SK-N-SH (cell line): ENCODE results near the gene MYOG. TPM values are rescaled to one million over a fixed set of nuclear protein-coding genes. Genes with fewer than 3 reads are reported as not detected.

ENCODE experiments used
- CTCF ChIA-PET: fragments of 300-600, 350-600 bp; formaldehyde crosslinking; extraction: SDS; loops from one replicate; lab custom pipeline; 2021; lab: Yijun Ruan, JAX
- POLR2A ChIA-PET: fragments of 350-600 bp; sonication (Branson Sonifier 250); formaldehyde crosslinking; extraction: SDS; loops from one replicate; lab custom pipeline; 2020; ENCODE audit warnings: antibody characterized with exemption, inconsistent platforms; lab: Yijun Ruan, JAX
- DNase-seq: peaks from one replicate; pipeline ENCODE4 v3.0.0; 2012
- H2AFZ ChIP-seq: fragments of 200-600 bp; sonication (generic); 2 replicates; pipeline ENCODE4 v1.8.1; 2016; ENCODE audit warnings: antibody characterized with exemption, mild to moderate bottlenecking, low read depth
- H3F3A ChIP-seq: fragments of 200-600 bp; sonication (generic); replicated peaks from 2 replicates; pipeline ENCODE3; 2016; ENCODE audit warnings: antibody characterized with exemption, mild to moderate bottlenecking; ENCODE audit not compliant: insufficient read depth
- H3K27ac ChIP-seq, 2 experiments: fragments of 200-500 bp in 1 of 2; fragments of 200-600 bp in 1 of 2; sonication (Bioruptor generic) in 1 of 2; sonication (generic), shearing (Covaris generic) in 1 of 2; 2 replicates each; pipeline versions ENCODE4 v1.5.1 to v1.6.1; 2014 to 2016; ENCODE audit warnings: low read depth in 2 of 2, inconsistent platforms in 1 of 2, low read length in 1 of 2, mild to moderate bottlenecking in 1 of 2, mixed read lengths in 1 of 2
- H3K27me3 ChIP-seq: fragments of 200-600 bp; sonication (generic), shearing (Covaris generic); 2 replicates; pipeline ENCODE4 v1.6.1; 2016; ENCODE audit warnings: mixed run types; ENCODE audit not compliant: insufficient read depth
- H3K36me3 ChIP-seq, 2 experiments: fragments of 200-500 bp in 1 of 2; fragments of 200-600 bp in 1 of 2; sonication (Bioruptor generic) in 1 of 2; sonication (generic) in 1 of 2; replicated peaks in 1 of 2; 2 replicates each; pipeline versions ENCODE3 to v1.5.1; 2014 to 2016; ENCODE audit warnings: low read length in 1 of 2, mild to moderate bottlenecking in 1 of 2; ENCODE audit not compliant: insufficient read depth in 2 of 2, control insufficient read depth in 1 of 2
- H3K4me1 ChIP-seq, 2 experiments: fragments of 200-500 bp in 1 of 2; fragments of 200-600 bp in 1 of 2; sonication (Bioruptor generic) in 1 of 2; sonication (generic), shearing (Covaris generic) in 1 of 2; 2 replicates each; pipeline versions ENCODE4 v1.5.1 to v1.6.1; 2014 to 2016; ENCODE audit warnings: low read depth in 1 of 2, low read length in 1 of 2, mixed run types in 1 of 2; ENCODE audit not compliant: insufficient read depth in 2 of 2, control insufficient read depth in 1 of 2
- H3K4me2 ChIP-seq: fragments of 200-600 bp; sonication (generic), shearing (Covaris generic); 2 replicates; pipeline ENCODE4 v1.6.1; 2017; ENCODE audit warnings: mixed run types
- H3K4me3 ChIP-seq, 2 experiments: fragments of 200-500 bp in 1 of 2; fragments of 200-600 bp in 1 of 2; sonication (Bioruptor generic) in 1 of 2; sonication (generic), shearing (Covaris generic) in 1 of 2; 2 replicates each; pipeline versions ENCODE4 v1.5.1 to v1.8.1; 2014 to 2016; ENCODE audit warnings: low read depth in 2 of 2, inconsistent platforms in 1 of 2, low read length in 1 of 2, mild to moderate bottlenecking in 1 of 2, mixed read lengths in 1 of 2, moderate library complexity in 1 of 2
- H3K79me2 ChIP-seq: fragments of 200-600 bp; sonication (generic); 2 replicates; pipeline ENCODE4 v1.8.1; 2017; ENCODE audit warnings: mild to moderate bottlenecking; ENCODE audit not compliant: insufficient read depth
- H3K9ac ChIP-seq: fragments of 200-600 bp; sonication (generic); 2 replicates; pipeline ENCODE4 v1.6.1; 2017; ENCODE audit warnings: mixed run types
- H3K9me2 ChIP-seq: fragments of 200-600 bp; sonication (generic); 2 replicates; pipeline ENCODE4 v1.6.1; 2017; ENCODE audit warnings: mixed run types
- H3K9me3 ChIP-seq: fragments of 200-600 bp; sonication (generic); 2 replicates; pipeline ENCODE4 v1.6.1; 2017; ENCODE audit warnings: mixed run types, mild to moderate bottlenecking, moderate library complexity
- H4K20me1 ChIP-seq: fragments of 200-600 bp; sonication (generic); 2 replicates; pipeline ENCODE4 v1.6.1; 2017; ENCODE audit warnings: mild to moderate bottlenecking, mixed run types; ENCODE audit not compliant: insufficient read depth
- CHD2 ChIP-seq: fragments of 150-350 bp; IDR thresholded peaks from 2 replicates; pipeline ENCODE4 v1.6.1; 2018; ENCODE audit warnings: low read length; ENCODE audit not compliant: partially characterized antibody
- EZH2phosphoT487 ChIP-seq: fragments of 200-600 bp; sonication (generic); IDR thresholded peaks from 2 replicates; pipeline ENCODE4 v1.6.1; 2017; ENCODE audit warnings: low read depth, mixed run types, mild to moderate bottlenecking, antibody characterized with exemption, moderate library complexity, borderline replicate concordance
- GABPA ChIP-seq: IDR thresholded peaks from 2 replicates; pipeline ENCODE4 v1.4.0; 2012; ENCODE audit warnings: low read depth, mild to moderate bottlenecking
- GATA2 ChIP-seq: sonication (generic); formaldehyde crosslinking; IDR thresholded peaks from 2 replicates; pipeline ENCODE4 v1.5.0; 2020; ENCODE audit warnings: mild to moderate bottlenecking, missing genetic modification reagents
- JUND ChIP-seq: IDR thresholded peaks from 2 replicates; pipeline ENCODE4 v1.4.0; 2012
- NRF1 ChIP-seq: IDR thresholded peaks from 2 replicates; pipeline ENCODE4 v1.6.1; 2012; ENCODE audit warnings: low read depth, mild to moderate bottlenecking, low read length
- RFX5 ChIP-seq: IDR thresholded peaks from 2 replicates; pipeline ENCODE4 v1.6.1; 2012; ENCODE audit warnings: mild to moderate bottlenecking, improper control_type of control experiment, low read length
- RXRA ChIP-seq: IDR thresholded peaks from 2 replicates; pipeline ENCODE4 v1.4.0; 2012; ENCODE audit warnings: low read depth, mild to moderate bottlenecking, borderline replicate concordance
- SMC3 ChIP-seq: IDR thresholded peaks from 2 replicates; pipeline ENCODE4 v1.6.1; 2012; ENCODE audit warnings: low read depth, low read length, improper control_type of control experiment
- TEAD4 ChIP-seq: IDR thresholded peaks from 2 replicates; pipeline ENCODE4 v1.4.0; 2012; ENCODE audit warnings: mild to moderate bottlenecking, borderline replicate concordance; ENCODE audit not compliant: insufficient read depth
- YY1 ChIP-seq: IDR thresholded peaks from 2 replicates; pipeline ENCODE4 v1.4.0; 2012; ENCODE audit warnings: low read depth, mild to moderate bottlenecking
- WGBS: methylation state at CpG from one replicate; pipeline ENCODE4 v1.1.6; 2017; ENCODE audit warnings: low lambda C conversion rate; 5-methylcytosine and 5-hydroxymethylcytosine counted together
- polyA plus RNA-seq, 3 experiments: library from polyadenylated mRNA; depleted of rRNA; stranded (reverse); fragments of >200 nt; gene quantifications; 2 replicates each; pipeline ENCODE4 v1.2.3, GENCODE V29; 2012
- TF ChIP-seq, protein P1 (sequence below): fragments of 200-600 bp; sonication (generic); IDR thresholded peaks from 2 replicates; pipeline ENCODE4 v1.6.1; 2017; ENCODE audit warnings: antibody characterized with exemption, mild to moderate bottlenecking, moderate library complexity
- TF ChIP-seq, protein P2 (sequence below): fragments of 150-350 bp; IDR thresholded peaks from 2 replicates; pipeline ENCODE4 v1.6.1; 2016; ENCODE audit warnings: mild to moderate bottlenecking, low read depth, low read length
- TF ChIP-seq, protein P3 (sequence below): IDR thresholded peaks from 2 replicates; pipeline ENCODE4 v1.4.0; 2012; ENCODE audit warnings: low read depth, borderline replicate concordance
- TF ChIP-seq, protein P4 (sequence below): IDR thresholded peaks from 2 replicates; pipeline ENCODE4 v1.4.0; 2012; ENCODE audit warnings: low read depth, borderline replicate concordance
- TF ChIP-seq, protein P5 (sequence below): IDR thresholded peaks from 2 replicates; pipeline ENCODE4 v1.4.0; 2012; ENCODE audit warnings: low read depth

MYOG gene
- polyA plus RNA-seq, 1 of the 3 experiments (the other 2 are of a cell fraction) = not detected

DNA sequence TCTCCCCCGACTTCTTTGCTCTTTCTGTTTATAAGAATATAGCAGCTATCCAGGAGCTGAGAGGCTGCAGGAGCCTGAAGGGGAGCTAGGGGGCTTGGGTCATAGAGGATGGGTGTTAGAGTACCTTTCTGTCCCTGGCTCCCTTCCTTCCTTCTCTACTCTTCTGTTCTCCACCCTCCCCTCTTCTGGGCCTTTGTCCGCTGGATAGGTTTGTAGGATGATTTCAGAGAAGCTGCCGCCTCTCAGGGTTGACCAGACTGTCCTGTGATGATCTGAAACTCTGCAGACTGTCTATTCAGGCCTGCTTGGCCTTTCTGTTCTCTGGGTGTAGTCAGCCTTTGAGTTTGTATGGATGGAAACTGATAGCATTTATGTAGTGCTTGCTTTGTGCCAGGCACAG, 33.2 kb downstream of the MYOG start:
- Histone ChIP-seq H3K4me3 (no peak overlapping the region), H3K9me2 (no peaks in the 10 kb centered on the region), H3K27me3 (no peaks in the 10 kb centered on the region), H3K4me1 (peaks cover 2 to 23% of the 10 kb centered on the region in 2 experiments; a peak in 2 of 4 replicates), H3K9me3 (no peaks in the 10 kb centered on the region), H3K9ac (no peak overlapping the region), H3K36me3 (no peaks in the 10 kb centered on the region), H3K4me2 (no peak overlapping the region), H3K79me2 (no peaks in the 10 kb centered on the region), H3K27ac (peak overlapping the region in 1 of 2 experiments; percentile 39; a peak in 1 of 4 replicates), H4K20me1 (no peaks in the 10 kb centered on the region), H3F3A (no peaks in the 10 kb centered on the region), H2AFZ (no peak overlapping the region)
- DNase-seq = no peak
- POLR2A ChIA-PET = interaction anchor here (0.8 to 1.1 kb wide), 2 partner anchors 17 to 23 kb away, joined by 3 read pairs; no protein-coding TSS in a partner anchor
- TF ChIP-seq RFX5 (no peak), CHD2 (no peak), GATA2 (no peak), YY1 (no peak), JUND (no peak), RXRA (no peak), EZH2phosphoT487 (no peak), NRF1 (no peak), TEAD4 (no peak), GABPA (no peak), SMC3 (no peak)
- TF ChIP-seq, protein P1, sequence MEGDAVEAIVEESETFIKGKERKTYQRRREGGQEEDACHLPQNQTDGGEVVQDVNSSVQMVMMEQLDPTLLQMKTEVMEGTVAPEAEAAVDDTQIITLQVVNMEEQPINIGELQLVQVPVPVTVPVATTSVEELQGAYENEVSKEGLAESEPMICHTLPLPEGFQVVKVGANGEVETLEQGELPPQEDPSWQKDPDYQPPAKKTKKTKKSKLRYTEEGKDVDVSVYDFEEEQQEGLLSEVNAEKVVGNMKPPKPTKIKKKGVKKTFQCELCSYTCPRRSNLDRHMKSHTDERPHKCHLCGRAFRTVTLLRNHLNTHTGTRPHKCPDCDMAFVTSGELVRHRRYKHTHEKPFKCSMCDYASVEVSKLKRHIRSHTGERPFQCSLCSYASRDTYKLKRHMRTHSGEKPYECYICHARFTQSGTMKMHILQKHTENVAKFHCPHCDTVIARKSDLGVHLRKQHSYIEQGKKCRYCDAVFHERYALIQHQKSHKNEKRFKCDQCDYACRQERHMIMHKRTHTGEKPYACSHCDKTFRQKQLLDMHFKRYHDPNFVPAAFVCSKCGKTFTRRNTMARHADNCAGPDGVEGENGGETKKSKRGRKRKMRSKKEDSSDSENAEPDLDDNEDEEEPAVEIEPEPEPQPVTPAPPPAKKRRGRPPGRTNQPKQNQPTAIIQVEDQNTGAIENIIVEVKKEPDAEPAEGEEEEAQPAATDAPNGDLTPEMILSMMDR = no peak
- TF ChIP-seq, protein P2, sequence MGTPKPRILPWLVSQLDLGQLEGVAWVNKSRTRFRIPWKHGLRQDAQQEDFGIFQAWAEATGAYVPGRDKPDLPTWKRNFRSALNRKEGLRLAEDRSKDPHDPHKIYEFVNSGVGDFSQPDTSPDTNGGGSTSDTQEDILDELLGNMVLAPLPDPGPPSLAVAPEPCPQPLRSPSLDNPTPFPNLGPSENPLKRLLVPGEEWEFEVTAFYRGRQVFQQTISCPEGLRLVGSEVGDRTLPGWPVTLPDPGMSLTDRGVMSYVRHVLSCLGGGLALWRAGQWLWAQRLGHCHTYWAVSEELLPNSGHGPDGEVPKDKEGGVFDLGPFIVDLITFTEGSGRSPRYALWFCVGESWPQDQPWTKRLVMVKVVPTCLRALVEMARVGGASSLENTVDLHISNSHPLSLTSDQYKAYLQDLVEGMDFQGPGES = no peak
- TF ChIP-seq, protein P3, sequence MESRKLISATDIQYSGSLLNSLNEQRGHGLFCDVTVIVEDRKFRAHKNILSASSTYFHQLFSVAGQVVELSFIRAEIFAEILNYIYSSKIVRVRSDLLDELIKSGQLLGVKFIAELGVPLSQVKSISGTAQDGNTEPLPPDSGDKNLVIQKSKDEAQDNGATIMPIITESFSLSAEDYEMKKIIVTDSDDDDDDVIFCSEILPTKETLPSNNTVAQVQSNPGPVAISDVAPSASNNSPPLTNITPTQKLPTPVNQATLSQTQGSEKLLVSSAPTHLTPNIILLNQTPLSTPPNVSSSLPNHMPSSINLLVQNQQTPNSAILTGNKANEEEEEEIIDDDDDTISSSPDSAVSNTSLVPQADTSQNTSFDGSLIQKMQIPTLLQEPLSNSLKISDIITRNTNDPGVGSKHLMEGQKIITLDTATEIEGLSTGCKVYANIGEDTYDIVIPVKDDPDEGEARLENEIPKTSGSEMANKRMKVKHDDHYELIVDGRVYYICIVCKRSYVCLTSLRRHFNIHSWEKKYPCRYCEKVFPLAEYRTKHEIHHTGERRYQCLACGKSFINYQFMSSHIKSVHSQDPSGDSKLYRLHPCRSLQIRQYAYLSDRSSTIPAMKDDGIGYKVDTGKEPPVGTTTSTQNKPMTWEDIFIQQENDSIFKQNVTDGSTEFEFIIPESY = no peak
- TF ChIP-seq, protein P4, sequence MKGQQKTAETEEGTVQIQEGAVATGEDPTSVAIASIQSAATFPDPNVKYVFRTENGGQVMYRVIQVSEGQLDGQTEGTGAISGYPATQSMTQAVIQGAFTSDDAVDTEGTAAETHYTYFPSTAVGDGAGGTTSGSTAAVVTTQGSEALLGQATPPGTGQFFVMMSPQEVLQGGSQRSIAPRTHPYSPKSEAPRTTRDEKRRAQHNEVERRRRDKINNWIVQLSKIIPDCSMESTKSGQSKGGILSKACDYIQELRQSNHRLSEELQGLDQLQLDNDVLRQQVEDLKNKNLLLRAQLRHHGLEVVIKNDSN = no peak
- TF ChIP-seq, protein P5, sequence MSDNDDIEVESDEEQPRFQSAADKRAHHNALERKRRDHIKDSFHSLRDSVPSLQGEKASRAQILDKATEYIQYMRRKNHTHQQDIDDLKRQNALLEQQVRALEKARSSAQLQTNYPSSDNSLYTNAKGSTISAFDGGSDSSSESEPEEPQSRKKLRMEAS = no peak
- WGBS = 80% methylated on average over 3 of the region's 3 CpGs
- CTCF ChIA-PET = interaction anchor here (0.9 to 15.3 kb wide), 12 partner anchors 11 to 217 kb away, joined by 3 to 228 read pairs (median 4); partner anchors contain the start of gene MYOG
